ENCODE data around the gene FTO. TPM values are rescaled to one million over a fixed set of nuclear protein-coding genes. Genes with fewer than 3 reads are reported as not detected.

FTO gene
- total RNA-seq, 4 donors from 2014 or later: 64.4 to 116 (median 71.3) TPM

GRCh38 chr16:53817117-53817755, 113.3 kb downstream of the FTO start:
- peak overlapping the region; percentile 47 for H3K27ac ChIP-seq
- no peak for DNase-seq (ENCODE audit: low spot score in 2 of 2)
- H3K9me3 ChIP-seq: no peaks in the 10 kb centered on the region
- H3K4me1 ChIP-seq: peaks cover 26% of the 10 kb centered on the region
- no peak for TF ChIP-seq EP300 (IDR thresholded peaks at IDR 0.05)
- no peak for TF ChIP-seq POLR2A (IDR thresholded peaks at IDR 0.05)
- TF ChIP-seq, protein P1, sequence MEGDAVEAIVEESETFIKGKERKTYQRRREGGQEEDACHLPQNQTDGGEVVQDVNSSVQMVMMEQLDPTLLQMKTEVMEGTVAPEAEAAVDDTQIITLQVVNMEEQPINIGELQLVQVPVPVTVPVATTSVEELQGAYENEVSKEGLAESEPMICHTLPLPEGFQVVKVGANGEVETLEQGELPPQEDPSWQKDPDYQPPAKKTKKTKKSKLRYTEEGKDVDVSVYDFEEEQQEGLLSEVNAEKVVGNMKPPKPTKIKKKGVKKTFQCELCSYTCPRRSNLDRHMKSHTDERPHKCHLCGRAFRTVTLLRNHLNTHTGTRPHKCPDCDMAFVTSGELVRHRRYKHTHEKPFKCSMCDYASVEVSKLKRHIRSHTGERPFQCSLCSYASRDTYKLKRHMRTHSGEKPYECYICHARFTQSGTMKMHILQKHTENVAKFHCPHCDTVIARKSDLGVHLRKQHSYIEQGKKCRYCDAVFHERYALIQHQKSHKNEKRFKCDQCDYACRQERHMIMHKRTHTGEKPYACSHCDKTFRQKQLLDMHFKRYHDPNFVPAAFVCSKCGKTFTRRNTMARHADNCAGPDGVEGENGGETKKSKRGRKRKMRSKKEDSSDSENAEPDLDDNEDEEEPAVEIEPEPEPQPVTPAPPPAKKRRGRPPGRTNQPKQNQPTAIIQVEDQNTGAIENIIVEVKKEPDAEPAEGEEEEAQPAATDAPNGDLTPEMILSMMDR (IDR thresholded peaks at IDR 0.05): no peak
- TF ChIP-seq POLR2AphosphoS5 (IDR thresholded peaks at IDR 0.05): no peak
- H3K4me3 ChIP-seq: no peak overlapping the region
- no peaks in the 10 kb centered on the region for H3K36me3 ChIP-seq
- H3K27me3 ChIP-seq: no peaks in the 10 kb centered on the region
- 42% methylated on average over 5 of the region's 5 CpGs for WGBS

GRCh38 chr16:53817812-53818550, 114.0 kb downstream of the FTO start:
- Histone ChIP-seq H3K27me3 (no peaks in the 10 kb centered on the region), H3K4me3 (no peak overlapping the region), H3K36me3 (no peaks in the 10 kb centered on the region), H3K9me3 (no peaks in the 10 kb centered on the region), H3K4me1 (peaks cover 31% of the 10 kb centered on the region), H3K27ac (no peak overlapping the region)
- DNase-seq (ENCODE audit: low spot score in 2 of 2): no peak
- 26% methylated on average over 1 of the region's 1 CpG for WGBS
- no peak for TF ChIP-seq EP300 (IDR thresholded peaks at IDR 0.05)
- no peak for TF ChIP-seq POLR2A (IDR thresholded peaks at IDR 0.05)
- TF ChIP-seq POLR2AphosphoS5 (IDR thresholded peaks at IDR 0.05): no peak
- TF ChIP-seq, protein P1 (IDR thresholded peaks at IDR 0.05): no peak

GRCh38 chr16:53821487-53821886, 117.5 kb downstream of the FTO start:
- H3K36me3 ChIP-seq: no peaks in the 10 kb centered on the region
- H3K9me3 ChIP-seq: no peaks in the 10 kb centered on the region
- peaks cover 58% of the 10 kb centered on the region for H3K4me1 ChIP-seq
- no peaks in the 10 kb centered on the region for H3K27me3 ChIP-seq
- H3K27ac ChIP-seq: no peak overlapping the region
- H3K4me3 ChIP-seq: no peak overlapping the region
- 83% methylated on average over 1 of the region's 1 CpG for WGBS
- TF ChIP-seq, protein P1 (IDR thresholded peaks at IDR 0.05): no peak
- no peak for TF ChIP-seq POLR2AphosphoS5 (IDR thresholded peaks at IDR 0.05)
- no peak for TF ChIP-seq EP300 (IDR thresholded peaks at IDR 0.05)
- no peak for TF ChIP-seq POLR2A (IDR thresholded peaks at IDR 0.05)
- no peak for DNase-seq (ENCODE audit: low spot score in 2 of 2)

GRCh38 chr16:53821957-53822625, 118.1 kb downstream of the FTO start:
- no peaks in the 10 kb centered on the region for H3K9me3 ChIP-seq
- no peaks in the 10 kb centered on the region for H3K27me3 ChIP-seq
- TF ChIP-seq, protein P1 (IDR thresholded peaks at IDR 0.05): no peak
- TF ChIP-seq POLR2A (IDR thresholded peaks at IDR 0.05) (no peak), POLR2AphosphoS5 (IDR thresholded peaks at IDR 0.05) (no peak), EP300 (IDR thresholded peaks at IDR 0.05) (no peak)
- H3K4me3 ChIP-seq: no peak overlapping the region
- no peak overlapping the region for H3K27ac ChIP-seq
- no peaks in the 10 kb centered on the region for H3K36me3 ChIP-seq
- WGBS: 88% methylated on average over 4 of the region's 4 CpGs
- peaks cover 58% of the 10 kb centered on the region for H3K4me1 ChIP-seq
- no peak for DNase-seq (ENCODE audit: low spot score in 2 of 2)
